Measurements from ENCODE around the gene SPACA4.

Gene SPACA4

GRCh38 chr19:48651683-48652048 is 45.1 kb downstream of the SPACA4 start:
- DNase-seq (ENCODE audit: low spot score) = no peak

GRCh38 chr19:48654299-48655059 is 47.9 kb downstream of the SPACA4 start:
- no peak for DNase-seq (ENCODE audit: low spot score)

GRCh38 chr19:48656840-48657474 is 50.4 kb downstream of the SPACA4 start:
- no peak for DNase-seq (ENCODE audit: low spot score)

All from kidney capillary endothelial cell (primary cell).